NCI-H510A treated with DMSO at 0.1 percent for 48 hours (cell line): Measurements from ENCODE around the gene ENDOG.
"Not testable (repeated sequence)": the region's sequence is repeated elsewhere in the genome, so short reads cannot be mapped to it uniquely, and the experiment has no call there.

Experiments used
- DNase-seq: peaks from one replicate; lab custom pipeline; 2025; lab: John Stamatoyannopoulos, UW

The ENDOG gene

DNA sequence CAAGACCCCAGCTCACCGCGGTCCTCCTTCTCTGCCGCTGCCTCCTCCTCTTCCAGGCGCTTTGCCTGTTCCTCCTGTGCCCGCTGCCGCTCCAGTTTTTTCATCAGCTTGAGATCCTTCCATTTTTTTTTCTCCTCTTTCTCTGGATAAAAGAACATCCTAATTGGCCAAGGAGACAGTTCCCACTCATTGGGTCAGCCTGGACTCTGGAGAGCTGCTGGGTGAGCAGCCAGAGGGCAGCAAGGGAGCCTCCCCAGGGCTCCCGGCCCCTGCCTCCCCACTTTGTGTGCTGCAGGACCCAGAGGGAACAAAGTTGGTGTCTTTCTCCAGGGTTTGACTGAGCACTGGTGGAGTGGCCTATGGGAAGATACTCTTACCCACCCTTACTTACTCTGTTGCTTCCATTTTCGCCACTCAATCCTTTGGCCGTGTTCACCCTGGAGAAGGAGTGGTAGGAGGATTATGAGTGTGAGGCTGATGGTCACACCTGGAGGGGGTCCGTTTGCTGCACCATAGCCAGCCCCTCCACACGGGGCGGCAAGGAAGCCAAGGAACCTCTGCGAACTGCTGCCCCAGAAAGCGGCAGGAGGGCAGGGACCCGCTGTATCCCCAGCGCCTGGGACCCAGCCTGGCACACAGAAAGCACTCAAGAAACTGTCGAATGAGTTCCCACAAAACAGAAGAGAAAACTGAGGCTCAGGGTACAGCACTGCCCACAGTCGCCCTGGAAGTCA, 10.6 kb downstream of the ENDOG start:
- no peak for DNase-seq

DNA sequence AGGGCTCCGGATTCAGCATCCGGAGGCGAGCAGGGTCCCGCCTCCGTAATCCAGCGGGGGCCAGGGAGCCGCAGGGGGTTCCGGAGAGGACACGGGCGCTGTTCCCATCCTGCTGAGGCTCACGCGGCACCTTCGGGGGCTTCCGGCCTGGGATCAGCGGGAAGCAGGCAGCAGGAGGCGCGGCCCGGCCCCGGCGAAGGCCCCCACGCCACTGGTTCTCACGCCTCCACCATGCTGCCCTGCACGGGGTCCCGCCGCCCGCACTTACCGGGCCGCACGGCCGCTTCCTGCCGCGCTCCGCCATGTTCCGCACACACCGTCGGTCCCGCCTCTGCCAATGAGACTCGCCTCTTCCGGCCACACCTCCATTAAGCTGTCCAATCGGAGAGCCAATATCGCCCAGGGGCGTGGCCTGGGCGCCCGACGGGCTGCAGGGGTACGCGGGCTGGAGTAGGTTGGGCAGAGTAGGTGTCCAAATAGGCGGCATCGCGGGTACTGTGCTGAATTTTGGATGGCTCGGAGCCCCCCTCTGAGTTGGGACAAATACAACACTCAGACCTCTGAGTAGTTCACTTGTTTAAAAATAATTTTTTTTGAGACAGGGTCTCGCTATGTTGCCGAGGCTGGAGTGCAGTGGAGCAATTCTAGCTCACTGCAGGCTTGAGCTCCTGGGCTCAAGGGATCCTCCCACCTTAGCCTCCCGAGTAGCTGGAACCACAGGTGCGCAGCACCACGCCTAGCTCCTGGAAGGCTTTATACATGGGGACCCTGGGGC, 11.4 kb downstream of the ENDOG start, which contains the start of gene SPOUT1:
Gene SPOUT1, minus strand, starts transcription at position 318 of the 775 bp plus-strand sequence. Its CDS starts 14 bp downstream, at position 304.
- peak; percentile 94 for DNase-seq

DNA sequence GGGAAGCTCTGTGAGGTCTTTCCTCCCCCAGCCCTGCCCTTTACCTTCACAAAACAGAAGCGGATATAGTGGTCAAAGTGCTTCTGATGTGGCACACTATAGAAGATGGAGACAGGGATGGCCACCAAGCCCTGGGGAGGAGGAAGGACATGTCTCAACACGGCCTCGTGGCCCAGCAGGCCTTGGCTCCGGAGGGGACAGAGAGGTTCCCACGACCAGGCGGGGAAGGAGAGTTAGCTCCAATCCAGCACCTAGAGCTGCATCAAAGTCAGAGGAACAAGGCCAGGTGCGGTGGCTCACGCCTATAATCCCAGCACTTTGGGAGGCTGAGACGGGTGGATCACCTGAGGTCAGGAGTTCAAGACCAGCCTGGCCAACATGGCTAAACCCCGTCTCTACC, 15.4 kb downstream of the ENDOG start:
- no peak for DNase-seq

DNA sequence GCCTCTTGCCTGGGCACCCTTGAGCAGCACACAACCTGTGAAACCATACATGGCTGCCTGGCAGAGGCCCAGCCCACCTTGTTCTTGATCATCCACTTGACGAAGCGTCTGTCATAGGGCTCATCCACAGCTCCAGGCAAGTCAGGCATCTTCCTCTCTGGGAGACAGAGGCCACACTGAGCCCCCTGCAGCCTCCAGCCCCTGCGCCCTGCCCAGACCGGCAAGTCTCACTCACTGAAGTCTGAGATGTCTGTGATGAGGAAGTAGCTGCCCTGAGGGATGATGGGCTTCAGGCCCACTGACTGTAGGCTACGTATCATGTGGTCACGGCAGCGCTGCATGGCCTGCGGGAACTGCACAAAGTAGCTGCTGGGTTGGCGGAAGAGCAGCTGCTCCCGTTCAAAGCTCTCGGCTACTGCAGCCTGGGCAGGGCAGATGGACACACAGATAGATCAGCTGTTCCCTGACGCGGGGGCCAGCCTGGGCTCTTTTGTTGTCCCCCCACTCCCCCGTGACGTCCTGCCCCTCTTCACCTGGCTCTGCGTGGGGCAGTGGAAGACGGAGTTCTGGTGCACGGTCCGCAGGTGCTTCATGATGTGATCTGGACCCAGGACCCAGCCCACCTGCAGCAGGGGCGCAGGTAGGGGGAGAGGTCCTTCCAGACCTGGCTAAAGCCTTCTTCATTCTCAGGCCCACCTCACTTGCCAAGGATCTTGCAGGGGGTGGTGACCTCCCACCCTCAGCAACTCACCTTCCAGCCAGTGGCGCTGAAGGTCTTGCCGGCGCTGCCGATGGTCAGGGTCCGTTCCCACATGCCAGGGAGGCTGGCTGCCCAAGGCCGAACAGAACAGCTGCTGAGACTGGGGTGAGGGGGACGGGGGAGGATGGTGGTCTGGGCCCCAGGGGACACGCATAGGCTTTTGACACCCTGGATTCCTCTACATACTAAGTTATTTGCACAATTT, 17.2 kb downstream of the ENDOG start:
- no peak for DNase-seq

DNA sequence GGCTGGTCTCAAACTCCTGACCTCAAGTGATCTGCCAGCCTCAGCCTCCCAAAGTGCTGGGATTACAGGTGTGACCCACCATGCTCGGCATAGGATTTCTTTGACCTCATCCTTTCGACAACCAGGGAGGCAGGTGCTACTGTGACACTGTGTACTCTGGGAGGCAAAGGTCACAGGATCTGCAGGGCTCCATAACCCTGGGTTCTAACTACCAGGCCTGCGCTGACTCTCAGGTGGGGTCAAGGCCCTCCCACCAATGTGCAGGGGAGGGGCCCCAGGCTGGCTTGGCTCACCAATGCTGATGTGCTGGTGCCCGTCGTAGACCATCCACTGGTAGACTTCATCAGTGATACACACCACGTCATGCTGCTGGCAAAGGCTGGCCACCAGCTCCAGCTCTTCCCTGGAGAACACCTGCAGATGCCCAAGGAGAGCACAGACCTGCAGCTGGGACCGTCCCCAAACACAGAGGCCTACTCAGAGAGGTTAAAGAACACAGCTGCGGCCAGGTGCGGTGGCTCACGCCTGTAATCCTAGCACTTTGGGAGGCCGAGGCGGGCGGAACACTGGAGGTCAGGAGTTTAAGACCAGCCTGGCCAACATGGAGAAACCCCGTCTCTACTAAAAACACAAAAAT, 18.3 kb downstream of the ENDOG start:
- no peak for DNase-seq

- no peak for DNase-seq
Observed at GRCh38 chr9:128838338-128838737, 20.0 kb downstream of the ENDOG start.

- no peak for DNase-seq
Observed at GRCh38 chr9:128840524-128840923, 22.2 kb downstream of the ENDOG start.

DNA sequence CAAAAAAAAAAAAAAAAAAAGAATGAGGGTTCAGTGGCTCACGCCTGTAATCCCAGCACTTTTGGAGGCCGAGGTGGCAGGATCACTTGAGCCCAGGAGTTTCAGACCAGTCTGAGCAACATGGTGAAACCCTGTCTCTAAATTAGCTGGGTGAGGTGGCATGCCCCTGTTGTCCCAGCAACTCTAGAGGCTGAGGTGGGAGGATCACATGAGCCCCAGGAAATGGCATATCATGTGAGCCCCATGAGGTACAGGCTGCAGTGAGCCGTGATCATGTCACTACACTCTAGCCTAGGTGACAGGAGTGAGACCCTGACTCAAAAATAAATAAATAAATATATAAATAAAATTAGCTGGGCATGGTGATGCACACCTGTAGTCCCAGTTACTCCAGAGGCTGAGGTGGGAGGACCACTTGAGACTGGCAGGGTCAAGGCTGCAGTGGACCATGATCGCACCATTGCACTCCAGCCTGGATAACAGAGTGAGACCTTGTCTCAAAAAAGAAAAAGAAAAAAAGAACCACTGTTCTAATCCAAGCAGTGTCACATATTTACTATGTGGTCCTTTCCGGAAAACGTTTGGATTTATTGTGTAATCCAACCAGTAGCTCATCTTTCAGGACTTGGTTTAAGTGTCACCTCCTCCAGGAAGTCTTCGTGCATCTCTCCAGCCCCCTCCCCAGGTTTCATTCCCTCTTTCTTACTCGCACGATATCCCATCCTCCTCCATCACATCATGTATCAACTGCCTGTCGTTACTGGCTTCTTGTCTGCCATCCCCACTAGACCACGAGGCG, 23.6 kb downstream of the ENDOG start:
- DNase-seq: no peak

GRCh38 chr9:128843171-128843570, 24.9 kb downstream of the ENDOG start:
- not testable (repeated sequence) for DNase-seq

GRCh38 chr9:128845186-128845931, 27.1 kb downstream of the ENDOG start:
- DNase-seq: peak; percentile 94

GRCh38 chr9:128846680-128847030, 28.4 kb downstream of the ENDOG start:
- no peak for DNase-seq

DNA sequence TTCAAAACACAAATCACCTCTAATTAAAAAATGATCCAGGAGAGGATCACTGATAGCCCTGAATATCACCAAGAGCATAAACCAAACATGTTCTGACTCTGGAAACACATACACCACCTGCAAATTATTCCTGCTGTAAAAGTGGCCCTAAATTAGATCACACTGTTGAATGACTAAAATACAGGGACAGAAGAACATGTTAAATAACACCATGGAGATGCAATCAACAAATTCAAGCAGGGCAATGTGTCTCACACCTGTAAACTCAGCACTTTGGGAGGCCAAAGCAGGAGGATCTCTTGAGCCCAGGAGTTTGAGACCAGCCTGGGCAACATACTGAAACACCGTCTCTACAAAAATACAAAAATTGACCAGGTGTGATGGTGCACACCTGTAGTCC, 29.5 kb downstream of the ENDOG start:
- DNase-seq: no peak

DNA sequence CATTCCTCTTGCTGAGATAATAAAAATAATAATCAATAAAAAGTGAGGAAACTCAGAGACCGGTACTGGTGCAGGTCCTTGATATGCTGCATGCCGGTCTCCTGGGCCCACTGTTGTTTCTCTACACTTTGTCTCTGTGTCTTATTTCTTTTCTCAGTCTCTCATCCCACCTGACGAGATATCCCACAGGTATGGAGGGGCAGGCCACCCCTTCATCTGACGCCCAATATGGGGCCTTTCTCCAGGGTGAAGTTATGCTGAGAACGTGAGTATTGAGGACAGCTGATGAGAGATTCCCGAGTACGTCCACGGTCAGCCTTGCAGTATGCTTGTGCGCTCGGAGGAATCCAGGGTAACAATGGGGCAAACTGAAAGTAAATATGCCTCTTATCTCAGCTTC, 32.7 kb downstream of the ENDOG start:
- not testable (repeated sequence) for DNase-seq

DNA sequence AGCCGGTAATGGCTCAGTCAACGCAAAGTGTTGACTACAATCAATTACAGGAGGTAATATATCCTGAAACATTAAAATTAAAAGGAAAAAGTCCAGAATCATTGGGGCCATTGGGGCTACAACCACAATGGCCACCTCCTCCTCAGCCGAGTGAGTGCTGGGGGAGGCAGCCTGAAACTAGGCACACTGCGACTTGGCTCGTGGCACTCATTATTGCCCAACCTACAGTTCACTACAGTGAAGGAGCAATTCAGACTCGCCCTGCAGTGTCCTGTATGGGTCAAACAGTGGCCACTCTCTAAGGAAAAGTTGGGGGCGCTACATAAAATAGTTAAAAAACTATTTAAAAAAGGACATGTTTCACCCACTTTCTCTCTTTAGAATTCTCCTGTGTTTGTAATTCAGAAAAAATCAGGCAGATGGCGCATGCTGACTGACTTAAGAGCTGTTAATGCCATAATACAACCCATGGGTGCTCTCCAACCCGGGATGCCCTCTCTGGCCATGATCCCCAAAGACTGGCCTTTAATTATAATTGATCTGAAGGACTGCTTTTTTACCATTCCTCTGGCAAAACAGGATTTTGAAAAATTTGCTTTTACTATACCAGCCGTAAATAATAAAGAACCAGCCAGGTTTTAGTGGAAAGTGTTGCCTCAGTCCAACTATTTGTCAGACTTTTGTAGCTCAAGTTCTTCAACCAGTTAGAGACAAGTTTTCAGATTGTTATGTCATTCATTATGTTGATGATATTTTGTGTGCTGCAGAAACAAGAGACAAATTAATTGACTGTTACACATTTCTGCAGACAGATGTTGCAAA, 33.7 kb downstream of the ENDOG start:
- DNase-seq: not testable (repeated sequence)

- DNase-seq: not testable (repeated sequence)
Observed at GRCh38 chr9:128852646-128853045, 34.3 kb downstream of the ENDOG start.

GRCh38 chr9:128854454-128854853, 36.2 kb downstream of the ENDOG start:
- not testable (repeated sequence) for DNase-seq

- DNase-seq: not testable (repeated sequence)
Observed at GRCh38 chr9:128858476-128858875, 40.2 kb downstream of the ENDOG start.

- DNase-seq: no peak
Observed at GRCh38 chr9:128860937-128861336, 42.6 kb downstream of the ENDOG start.

DNA sequence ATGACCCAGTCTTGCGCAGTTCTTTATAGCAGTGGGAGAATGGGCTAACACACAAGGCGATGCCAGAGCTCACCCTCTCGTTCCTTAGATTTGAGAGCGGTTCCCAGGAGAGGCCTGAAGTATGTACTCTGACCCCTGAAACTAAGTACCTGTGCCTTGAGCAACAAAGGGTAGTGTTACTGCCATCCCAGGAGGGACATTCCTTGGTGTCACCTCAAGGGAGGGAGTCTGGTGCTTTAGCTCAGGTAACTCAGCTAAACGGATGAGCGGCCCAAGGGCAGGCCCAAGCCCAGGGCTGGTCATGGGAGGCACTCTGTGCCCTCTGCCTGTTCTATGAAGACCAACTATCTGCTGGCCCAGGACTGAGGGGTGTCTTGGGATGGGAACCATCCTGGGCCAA, 43.2 kb downstream of the ENDOG start:
- DNase-seq: no peak
